HepG2 (cell line): ENCODE data around the gene COQ7. TPM values are rescaled to one million over a fixed set of nuclear protein-coding genes. Genes with fewer than 3 reads are reported as not detected.

Source experiments
- DNMT1 ChIP-seq: sonication (generic); formaldehyde crosslinking; IDR thresholded peaks from 2 replicates; pipeline ENCODE4 v1.5.1; 2020; ENCODE audit warnings: mild to moderate bottlenecking, missing genetic modification reagents
- FOXC1 ChIP-seq: sonication (generic); formaldehyde crosslinking; IDR thresholded peaks from 2 replicates; pipeline ENCODE4 v1.8.0; 2022; ENCODE audit warnings: mild to moderate bottlenecking, missing genetic modification reagents, borderline replicate concordance
- GPBP1L1 ChIP-seq: sonication (generic); formaldehyde crosslinking; IDR thresholded peaks from 2 replicates; pipeline ENCODE4 v1.5.0; 2020; ENCODE audit warnings: mild to moderate bottlenecking, missing genetic modification reagents
- HDAC6 ChIP-seq: fragments of 200-600 bp; sonication (generic); IDR thresholded peaks from 2 replicates; pipeline ENCODE4 v1.7.0; 2017; ENCODE audit warnings: mild to moderate bottlenecking, antibody characterized with exemption, low read length, low read depth
- HOXA9 ChIP-seq: sonication (generic); formaldehyde crosslinking; IDR thresholded peaks from 2 replicates; pipeline ENCODE4 v1.8.1; 2022; ENCODE audit warnings: missing genetic modification reagents, mild to moderate bottlenecking, moderate library complexity, borderline replicate concordance
- ISX ChIP-seq: sonication (generic); formaldehyde crosslinking; conservative IDR thresholded peaks from 2 replicates; pipeline ENCODE4 v1.5.0; 2020; ENCODE audit warnings: missing genetic modification reagents
- KDM5B ChIP-seq: sonication (generic); formaldehyde crosslinking; IDR thresholded peaks from 2 replicates; pipeline ENCODE4 v1.4.0; 2020; ENCODE audit warnings: missing genetic modification reagents, mild to moderate bottlenecking, borderline replicate concordance
- KLF6 ChIP-seq: IDR thresholded peaks from 2 replicates; pipeline ENCODE4 v1.8.0; 2016; ENCODE audit warnings: missing biosample characterization, missing genetic modification reagents
- MATR3 ChIP-seq: sonication (generic); formaldehyde crosslinking; IDR thresholded peaks from 2 replicates; pipeline ENCODE4 v1.4.0; 2020; ENCODE audit warnings: missing genetic modification reagents
- NFE2L1 ChIP-seq: sonication (generic); formaldehyde crosslinking; IDR thresholded peaks from 2 replicates; pipeline ENCODE4 v1.4.0; 2020; ENCODE audit warnings: missing genetic modification reagents, mild to moderate bottlenecking, borderline replicate concordance
- NR1H2 ChIP-seq: sonication (generic); formaldehyde crosslinking; IDR thresholded peaks from 2 replicates; pipeline ENCODE4 v1.8.1; 2022; ENCODE audit warnings: low read depth, missing genetic modification reagents, borderline replicate concordance
- NR2C2 ChIP-seq: sonication (generic); formaldehyde crosslinking; IDR thresholded peaks from 2 replicates; pipeline ENCODE4 v1.4.0; 2020; ENCODE audit warnings: missing genetic modification reagents, mild to moderate bottlenecking, moderate library complexity, borderline replicate concordance
- NR2F2 ChIP-seq: IDR thresholded peaks from 2 replicates; pipeline ENCODE4 v1.6.1; 2012; ENCODE audit warnings: low read depth, inconsistent platforms, borderline replicate concordance
- SCMH1 ChIP-seq: sonication (generic); formaldehyde crosslinking; IDR thresholded peaks from 2 replicates; pipeline ENCODE4 v1.9.0; 2021; ENCODE audit warnings: missing genetic modification reagents, mild to moderate bottlenecking, borderline replicate concordance
- SMAD3 ChIP-seq: sonication (generic); formaldehyde crosslinking; IDR thresholded peaks from 2 replicates; pipeline ENCODE4 v1.4.0; 2020; ENCODE audit warnings: missing genetic modification reagents
- SMAD9 ChIP-seq: sonication (generic); formaldehyde crosslinking; IDR thresholded peaks from 2 replicates; pipeline ENCODE4 v1.5.1; 2020; ENCODE audit warnings: mild to moderate bottlenecking, missing genetic modification reagents
- SNAPC5 ChIP-seq: sonication (generic); formaldehyde crosslinking; IDR thresholded peaks from 2 replicates; pipeline ENCODE4 v1.8.1; 2023; ENCODE audit warnings: mild to moderate bottlenecking, missing genetic modification reagents, borderline replicate concordance
- TP53 ChIP-seq: sonication (generic); formaldehyde crosslinking; conservative IDR thresholded peaks from 2 replicates; pipeline ENCODE4 v1.4.0; 2020; ENCODE audit warnings: missing genetic modification reagents
- ZBTB7A ChIP-seq: sonication (generic); formaldehyde crosslinking; IDR thresholded peaks from 2 replicates; pipeline ENCODE4 v1.8.0; 2022; ENCODE audit warnings: mild to moderate bottlenecking, missing genetic modification reagents
- ZEB1 ChIP-seq: IDR thresholded peaks from 2 replicates; pipeline ENCODE4 v1.6.1; 2012; ENCODE audit warnings: mild to moderate bottlenecking, low read depth, inconsistent platforms; ENCODE audit not compliant: insufficient replicate concordance
- ZFP36 ChIP-seq: fragments of 150-350 bp; IDR thresholded peaks from 2 replicates; pipeline ENCODE4 v1.6.1; 2018; ENCODE audit warnings: borderline replicate concordance, low read length, low read depth; ENCODE audit not compliant: partially characterized antibody
- ZNF207 ChIP-seq: fragments of 450-650 bp; IDR thresholded peaks from 2 replicates; pipeline ENCODE4 v1.6.1; 2016; ENCODE audit warnings: antibody characterized with exemption, borderline replicate concordance
- ZNF253 ChIP-seq: sonication (generic); formaldehyde crosslinking; IDR thresholded peaks from 2 replicates; pipeline ENCODE4 v1.8.0; 2022; ENCODE audit warnings: mild to moderate bottlenecking, missing genetic modification reagents, borderline replicate concordance
- ZNF317 ChIP-seq: sonication (generic); formaldehyde crosslinking; IDR thresholded peaks from 2 replicates; pipeline ENCODE4 v1.5.0; 2020; ENCODE audit warnings: mild to moderate bottlenecking, missing genetic modification reagents
- ZNF564 ChIP-seq: sonication (generic); formaldehyde crosslinking; IDR thresholded peaks from 2 replicates; pipeline ENCODE4 v1.8.1; 2023; ENCODE audit warnings: mild to moderate bottlenecking, missing genetic modification reagents
- ZNF704 ChIP-seq: sonication (generic); formaldehyde crosslinking; IDR thresholded peaks from 2 replicates; pipeline ENCODE4 v1.8.1; 2023; ENCODE audit warnings: mild to moderate bottlenecking, inconsistent platforms, moderate library complexity, missing genetic modification reagents, borderline replicate concordance
- ZSCAN22 ChIP-seq: sonication (generic); formaldehyde crosslinking; IDR thresholded peaks from 2 replicates; pipeline ENCODE4 v1.4.0; 2020; ENCODE audit warnings: mild to moderate bottlenecking, missing genetic modification reagents
- polyA plus RNA-seq, 8 experiments: library from polyadenylated mRNA; depleted of rRNA in 3 of 8; stranded (reverse) in 7 of 8; unstranded in 1 of 8; fragments of >200 nt; fragmentation: Illumina TruSeq in 4 of 8; extraction: Trizol in 4 of 8; gene quantifications; 2 replicates each; pipeline versions ENCODE4 v1.2.1 to v1.2.3, GENCODE V29; 2011 to 2016; ENCODE audit warnings: low read depth in 4 of 8, missing spikeins in 1 of 8, mixed read lengths in 1 of 8; ENCODE audit not compliant: insufficient read depth in 1 of 8
- total RNA-seq, 5 experiments: library from RNA; depleted of rRNA; stranded (reverse); fragments of >200 nt; fragmentation: Illumina TruSeq; extraction: Trizol; gene quantifications; 2 replicates each; pipeline ENCODE4 v1.2.3, GENCODE V29; 2016; ENCODE audit warnings: low read depth in 1 of 5

COQ7 gene
- total and polyA plus RNA-seq, 2 of the 13 experiments (the other 11 are each of a cell fraction or from before 2014, with no cell fraction given) = 20.1 to 45.7 TPM

GRCh38 chr16:19086322-19087199, 19.1 kb downstream of the COQ7 start (continued):
- TF ChIP-seq NR1H2 (CRISPR knock-in tag) (no peak), ZBTB7A (CRISPR knock-in tag) (no peak), GPBP1L1 (CRISPR knock-in tag) (no peak), MATR3 (no peak), ZNF564 (CRISPR knock-in tag) (no peak), ISX (peak; percentile 91; the same call in 1 of the 2 replicates), ZSCAN22 (CRISPR knock-in tag) (0 out of 2 replicates have a peak, but pooled peaks have one; percentile 15), FOXC1 (CRISPR knock-in tag) (0 out of 2 replicates have a peak, but pooled peaks have one; percentile 79), SMAD3 (peak; percentile 67; the same call in 1 of the 2 replicates), ZFP36 (peak; percentile 62), ZNF317 (peak; percentile 93), DNMT1 (0 out of 2 replicates have a peak, but pooled peaks have one; percentile 50), KDM5B (CRISPR knock-in tag) (peak; percentile 98), KLF6 (CRISPR knock-in tag) (peak; percentile 80; the same call in 1 of the 2 replicates), SNAPC5 (0 out of 2 replicates have a peak, but pooled peaks have one; percentile 31), TP53 (peak; percentile 85), ZNF253 (CRISPR knock-in tag) (no peak), HOXA9 (CRISPR knock-in tag) (no peak), SCMH1 (CRISPR knock-in tag) (no peak), ZEB1 (no peak), NR2F2 (peak; percentile 31; the same call in 1 of the 2 replicates), NR2C2 (CRISPR knock-in tag) (peak; percentile 56; the same call in 1 of the 2 replicates), NFE2L1 (no peak), ZNF207 (no peak), ZNF704 (CRISPR knock-in tag) (peak; percentile 86), SMAD9 (CRISPR knock-in tag) (peak; percentile 63; the same call in 1 of the 2 replicates), HDAC6 (no peak)
